Lower leg skin (tissue), 3 donors: ENCODE data around the gene CBY2.

ENCODE experiments used
- CTCF ChIP-seq, 3 donors: fragments of 450-650 bp; IDR thresholded peaks; one replicate each; pipeline ENCODE4 v1.5.1; 2016; ENCODE audit warnings: antibody characterized with exemption in 3 of 3, mild to moderate bottlenecking in 3 of 3, moderate library complexity in 2 of 3
- POLR2A ChIP-seq, 2 donors: fragments of 450-650 bp; IDR thresholded peaks; one replicate each; pipeline ENCODE4 v1.6.1; 2016 to 2017; ENCODE audit warnings: antibody characterized with exemption in 2 of 2, mild to moderate bottlenecking in 1 of 2, moderate library complexity in 1 of 2

- no peak for TF ChIP-seq CTCF (IDR thresholded peaks at IDR 0.05)
- no peak for TF ChIP-seq POLR2A (IDR thresholded peaks at IDR 0.05)
Observed at GRCh38 chr13:45751885-45752284, 49.8 kb downstream of the CBY2 start.
